Brain microvascular endothelial cell (primary cell): ENCODE measurements around the gene C14orf180.

Experiments used
- DNase-seq: peaks from one replicate; pipeline ENCODE4 v3.0.0-alpha.2; 2020
- H3K27ac ChIP-seq: fragments of 250-450 bp; sonication (Bioruptor Pico); 2 replicates; pipeline ENCODE4 v1.5.1; 2020; ENCODE audit warnings: mild to moderate bottlenecking, moderate library complexity
- H3K27me3 ChIP-seq: fragments of 250-450 bp; sonication (Bioruptor Pico); replicated peaks from 2 replicates; pipeline ENCODE4 v1.5.1; 2020; ENCODE audit warnings: mild to moderate bottlenecking
- H3K36me3 ChIP-seq: fragments of 250-450 bp; sonication (Bioruptor Pico); replicated peaks from 2 replicates; pipeline ENCODE4 v1.5.1; 2020; ENCODE audit warnings: mild to moderate bottlenecking
- H3K4me3 ChIP-seq: 2 replicates; pipeline ENCODE4 v1.5.1; 2011; ENCODE audit warnings: low read depth, mild to moderate bottlenecking, control low read depth, low read length, moderate library complexity
- CTCF ChIP-seq: IDR thresholded peaks from 2 replicates; pipeline ENCODE4 v1.5.1; 2011; ENCODE audit warnings: low read depth, mild to moderate bottlenecking, moderate library complexity, low read length, control low read depth, inconsistent platforms; ENCODE audit errors: missing control alignments
- in situ Hi-C: cut with HindIII; loops from 2 replicates; pipeline ENCODE4 v1.10.0; 2017; ENCODE audit warnings: low sequenced_read_pairs, low pct_ligation_motif_present

Gene C14orf180

GRCh38 chr14:104593710-104594136 is 14.2 kb downstream of the C14orf180 start:
- no peak for DNase-seq
- Histone ChIP-seq H3K4me3 (no peak overlapping the region), H3K36me3 (no peaks in the 10 kb centered on the region), H3K27me3 (no peaks in the 10 kb centered on the region), H3K27ac (no peak overlapping the region)
- in situ Hi-C loops, result no loop called here
- TF ChIP-seq CTCF, result no peak

- H3K27me3 ChIP-seq, result no peaks in the 10 kb centered on the region
- no peak overlapping the region for H3K27ac ChIP-seq
- in situ Hi-C loops, result no loop called here
- H3K36me3 ChIP-seq, result no peaks in the 10 kb centered on the region
- no peak for TF ChIP-seq CTCF
- no peak overlapping the region for H3K4me3 ChIP-seq
- DNase-seq, result no peak
These were observed 14.9 kb downstream of the C14orf180 start for GRCh38 chr14:104594310-104595046.

GRCh38 chr14:104595116-104595675 is 15.6 kb downstream of the C14orf180 start:
- DNase-seq, result no peak
- Histone ChIP-seq H3K27ac (no peak overlapping the region), H3K4me3 (no peak overlapping the region), H3K36me3 (no peaks in the 10 kb centered on the region), H3K27me3 (peaks cover 1% of the 10 kb centered on the region)
- TF ChIP-seq CTCF, result no peak
- in situ Hi-C loops, result no loop called here

GRCh38 chr14:104595911-104596450 is 16.4 kb downstream of the C14orf180 start:
- H3K36me3 ChIP-seq, result no peaks in the 10 kb centered on the region
- no peak for TF ChIP-seq CTCF
- H3K27ac ChIP-seq, result no peak overlapping the region
- in situ Hi-C loops, result no loop called here
- DNase-seq, result no peak
- peaks cover 2% of the 10 kb centered on the region for H3K27me3 ChIP-seq
- H3K4me3 ChIP-seq, result no peak overlapping the region

GRCh38 chr14:104596451-104596918 is 16.9 kb downstream of the C14orf180 start:
- H3K27me3 ChIP-seq, result peaks cover 2% of the 10 kb centered on the region
- no peak for DNase-seq
- TF ChIP-seq CTCF, result no peak
- H3K4me3 ChIP-seq, result no peak overlapping the region
- in situ Hi-C loops, result no loop called here
- H3K36me3 ChIP-seq, result no peaks in the 10 kb centered on the region
- no peak overlapping the region for H3K27ac ChIP-seq
